Measurements from ENCODE around the gene ZNF621.

GRCh38 chr3:40580494-40581091 lies 55.8 kb downstream of the ZNF621 start:
- peak; percentile 82 to 92 (median 86) for TF ChIP-seq CTCF (IDR thresholded peaks at IDR 0.05)
- TF ChIP-seq POLR2A (IDR thresholded peaks at IDR 0.05), result no peak

Data from uterus (tissue), 2 donors.